Measurements from ENCODE around the gene LY6G5B. TPM values are rescaled to one million over a fixed set of nuclear protein-coding genes. Genes with fewer than 3 reads are reported as not detected.
A peak's percentile ranks its signal among the peaks of the same experiment; 100 is the strongest.

The LY6G5B gene
- total and polyA plus RNA-seq, 7 donors: 1.7 to 8.4 (median 2.9) TPM

DNA sequence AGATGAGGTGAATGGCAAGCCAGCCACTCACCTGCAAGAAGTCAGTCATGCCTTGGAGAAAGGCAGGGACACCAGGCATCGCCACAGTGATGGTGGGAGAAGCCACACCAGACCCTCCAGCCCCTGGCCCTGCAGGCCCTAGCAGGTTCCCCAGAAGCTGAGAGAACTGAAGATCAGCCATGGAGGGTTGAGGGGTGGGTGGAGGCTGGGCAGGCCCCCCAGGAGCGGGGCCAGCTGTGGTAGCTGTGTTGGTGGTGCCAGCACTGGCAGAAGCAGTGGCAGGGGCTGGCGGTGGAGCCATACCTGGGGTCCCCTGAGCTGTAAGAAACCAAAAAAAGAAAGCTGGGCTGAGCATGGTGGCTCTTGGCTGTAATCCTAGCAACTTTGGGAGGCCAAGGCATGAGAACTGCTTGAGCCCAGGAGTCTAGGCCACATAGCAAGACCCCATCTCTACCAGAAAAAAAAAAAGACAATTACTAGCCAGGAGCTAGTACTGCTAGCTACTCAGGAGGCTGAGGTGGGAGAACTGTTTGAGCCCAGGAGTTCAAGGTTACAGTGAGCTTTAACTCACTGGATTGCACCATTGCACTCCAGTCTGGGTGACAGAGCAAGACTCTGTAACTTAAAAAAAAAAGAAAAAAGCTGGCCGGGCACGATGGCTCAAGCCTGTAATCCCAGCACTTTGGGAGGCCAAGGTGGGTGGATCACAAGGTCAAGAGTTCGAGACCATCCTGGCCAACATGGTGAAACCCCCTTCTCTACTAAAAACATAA is 26.8 kb upstream of the LY6G5B start:
- peaks cover 4% of the 10 kb centered on the region for H3K4me1 ChIP-seq
- 81 to 89% (median 81%) methylated on average over 6 of the region's 6 CpGs for WGBS, 3 donors
- H3K4me3 ChIP-seq: no peak overlapping the region
- ATAC-seq (no peak), DNase-seq (no peak)
- no peaks in the 10 kb centered on the region for H3K27me3 ChIP-seq (ENCODE audit: insufficient read depth in 3 of 3, low read length in 2 of 3)
- TF ChIP-seq CTCF (IDR thresholded peaks at IDR 0.05): no peak
- no peaks in the 10 kb centered on the region for H3K9me3 ChIP-seq
- H3K27ac ChIP-seq: no peak overlapping the region
- H3K36me3 ChIP-seq (ENCODE audit: insufficient read depth in 1 of 2, low read depth in 1 of 2): peaks cover 32 to 100% of the 10 kb centered on the region in 2 donors
- intact Hi-C loops (cut with DNase I): no loop called here

DNA sequence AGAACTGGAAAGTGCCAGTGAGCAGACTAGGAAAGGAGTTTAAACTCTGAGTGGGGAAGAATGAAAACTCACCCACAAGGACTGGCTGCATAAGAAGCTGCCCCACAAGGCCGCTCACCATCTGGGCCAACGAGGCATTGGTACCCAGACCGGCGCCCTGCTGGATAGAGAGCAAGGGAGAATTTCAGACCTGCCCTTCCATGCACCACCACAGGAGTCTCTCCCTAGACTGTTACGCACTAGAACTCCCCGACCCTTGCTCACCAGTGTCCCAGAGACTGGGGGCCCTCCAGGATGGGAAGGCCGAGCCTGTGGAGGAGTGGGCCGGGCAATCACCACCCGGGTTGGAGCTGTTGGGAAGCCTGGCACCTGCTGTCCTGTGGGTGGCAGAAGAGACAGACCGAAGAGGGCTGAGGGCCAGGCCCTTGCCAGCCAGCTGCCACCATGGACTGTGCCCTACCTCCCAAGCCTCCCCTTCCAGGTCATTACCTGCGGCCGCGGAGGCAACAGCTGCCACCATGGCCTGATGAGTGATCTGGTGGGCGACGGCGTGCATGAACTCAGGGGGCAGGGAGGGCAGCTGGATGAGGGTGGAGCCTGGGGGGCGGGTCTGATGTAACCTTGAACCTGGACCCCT is 25.8 kb upstream of the LY6G5B start:
- Histone ChIP-seq H3K4me1 (no peaks in the 10 kb centered on the region), H3K27me3 (ENCODE audit: insufficient read depth in 3 of 3, low read length in 2 of 3) (no peaks in the 10 kb centered on the region), H3K9me3 (no peaks in the 10 kb centered on the region), H3K36me3 (ENCODE audit: insufficient read depth in 1 of 2, low read depth in 1 of 2) (peaks cover 35 to 100% of the 10 kb centered on the region in 2 donors), H3K27ac (no peak overlapping the region), H3K4me3 (no peak overlapping the region)
- DNase-seq: no peak
- WGBS, 3 donors: 80 to 83% (median 83%) methylated on average over 17 of the region's 17 CpGs
- TF ChIP-seq CTCF (IDR thresholded peaks at IDR 0.05): no peak
- peak in 2 of 4 donors; percentile 14 to 31 for ATAC-seq
- intact Hi-C loops (cut with DNase I): no loop called here

- no peak for ATAC-seq
- 92 to 96% (median 95%) methylated on average over 9 of the region's 9 CpGs for WGBS, 3 donors
- H3K36me3 ChIP-seq (ENCODE audit: insufficient read depth in 1 of 2, low read depth in 1 of 2): peaks cover 30 to 100% of the 10 kb centered on the region in 2 donors
These were observed 24.5 kb upstream of the LY6G5B start for GRCh38 chr6:31645325-31645724.

DNA sequence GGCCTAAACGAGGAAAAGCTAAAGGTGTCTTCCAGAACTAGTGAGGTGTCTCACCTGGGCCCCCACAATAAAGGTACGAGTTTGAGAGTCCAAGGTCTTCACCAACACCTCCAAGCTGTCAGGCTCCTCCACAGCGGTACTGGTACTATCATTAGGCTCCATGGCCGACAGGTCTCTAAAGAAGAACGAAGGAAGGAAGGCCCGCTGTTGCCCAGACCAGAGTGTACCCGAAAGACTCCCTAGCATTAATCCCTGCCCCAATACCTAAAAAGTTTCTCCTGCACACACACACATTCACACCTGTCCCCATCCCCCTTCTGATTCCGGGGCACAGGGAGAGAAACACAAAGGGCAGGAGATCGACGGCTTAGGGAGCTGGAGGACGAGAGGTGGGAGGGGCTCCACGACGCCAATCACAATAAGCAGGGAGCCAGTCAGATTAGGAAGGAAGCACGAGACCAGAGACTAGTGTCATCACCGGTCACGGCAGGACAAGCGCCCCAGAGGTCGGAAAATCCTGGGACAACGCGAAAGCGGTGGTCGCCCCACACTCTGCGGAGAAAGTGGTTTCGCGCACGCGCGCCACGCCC is 18.1 kb upstream of the LY6G5B start:
- Histone ChIP-seq H3K27ac (peak overlapping the region; percentile 98), H3K9me3 (no peaks in the 10 kb centered on the region), H3K4me1 (peaks cover 15% of the 10 kb centered on the region), H3K4me3 (peak overlapping the region; percentile 72), H3K27me3 (ENCODE audit: insufficient read depth in 3 of 3, low read length in 2 of 3) (no peaks in the 10 kb centered on the region), H3K36me3 (ENCODE audit: insufficient read depth in 1 of 2, low read depth in 1 of 2) (peaks cover 11 to 59% of the 10 kb centered on the region in 2 donors)
- DNase-seq (peak in 1 of 2 donors; percentile 88), ATAC-seq (peak; percentile 68 to 80 (median 70))
- 1 to 2% (median 2%) methylated on average over 28 to 29 of the region's 29 CpGs for WGBS, 3 donors
- intact Hi-C loops (cut with DNase I): loop anchor here (2.0 kb wide), 2 partner anchors 29 to 31 kb away; partner anchors contain the start of gene PRRC2A (in 1 of the 2)
- TF ChIP-seq CTCF (IDR thresholded peaks at IDR 0.05): no peak

More at GRCh38 chr6:31645325-31645724, 24.5 kb upstream of the LY6G5B start:
- no peaks in the 10 kb centered on the region for H3K27me3 ChIP-seq (ENCODE audit: insufficient read depth in 3 of 3, low read length in 2 of 3)
- H3K4me1 ChIP-seq: no peaks in the 10 kb centered on the region
- no peaks in the 10 kb centered on the region for H3K9me3 ChIP-seq
- intact Hi-C loops (cut with DNase I): no loop called here
- no peak overlapping the region for H3K27ac ChIP-seq
- no peak overlapping the region for H3K4me3 ChIP-seq
- DNase-seq: no peak
- TF ChIP-seq CTCF (IDR thresholded peaks at IDR 0.05): no peak
